NCI-H128 (cell line): ENCODE measurements around the gene RHBG.
A peak's percentile ranks its signal among the peaks of the same experiment; 100 is the strongest.
"Not testable (repeated sequence)": the region's sequence is repeated elsewhere in the genome, so short reads cannot be mapped to it uniquely, and the experiment has no call there.

Experiments
- DNase-seq: peaks from one replicate; lab custom pipeline; 2025; ENCODE audit not compliant: unreplicated experiment; lab: John Stamatoyannopoulos, UW

The RHBG gene

DNA sequence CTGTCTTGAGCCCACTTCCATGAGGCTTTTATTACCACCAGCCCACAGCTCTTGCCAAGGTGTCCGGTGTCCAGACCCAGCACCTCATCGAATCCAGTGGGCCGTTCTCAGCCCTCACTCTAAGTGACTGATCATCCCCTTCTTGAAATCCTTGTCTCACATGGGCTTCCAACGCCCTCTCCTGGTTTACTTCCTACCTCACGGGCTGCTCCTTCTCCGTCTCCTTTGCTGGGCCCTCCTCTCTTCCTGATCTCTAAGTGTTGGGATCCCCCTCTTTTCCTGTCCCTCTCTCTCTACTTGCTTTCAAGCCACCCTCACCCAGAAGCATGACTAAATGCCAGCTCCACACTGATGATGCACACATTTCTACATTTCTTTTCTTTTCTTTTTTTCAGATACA lies 9.0 kb upstream of the RHBG start:
- no peak for DNase-seq

- no peak for DNase-seq
These were observed 8.5 kb upstream of the RHBG start for GRCh38 chr1:156360534-156360933.

DNA sequence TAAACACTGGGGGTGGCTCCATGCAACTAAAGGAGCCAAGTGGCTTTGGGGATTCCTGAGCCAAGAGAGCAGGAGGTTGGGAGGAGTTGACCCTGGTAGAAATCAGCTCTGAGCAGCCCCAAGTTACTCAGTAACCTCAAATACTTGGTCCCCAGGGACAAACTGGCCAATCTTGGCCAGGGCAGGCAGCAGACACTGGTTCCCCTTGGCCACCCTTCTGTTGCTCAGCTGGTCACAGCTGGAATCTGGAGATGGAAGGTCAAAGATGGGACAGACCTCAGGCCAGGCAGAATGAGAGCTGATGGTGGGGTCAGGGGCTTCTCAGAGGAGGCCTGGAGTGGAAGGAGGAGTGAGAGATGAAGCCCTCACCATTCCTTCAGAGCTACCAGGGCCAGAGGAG lies 3.3 kb upstream of the RHBG start:
- DNase-seq: no peak

DNA sequence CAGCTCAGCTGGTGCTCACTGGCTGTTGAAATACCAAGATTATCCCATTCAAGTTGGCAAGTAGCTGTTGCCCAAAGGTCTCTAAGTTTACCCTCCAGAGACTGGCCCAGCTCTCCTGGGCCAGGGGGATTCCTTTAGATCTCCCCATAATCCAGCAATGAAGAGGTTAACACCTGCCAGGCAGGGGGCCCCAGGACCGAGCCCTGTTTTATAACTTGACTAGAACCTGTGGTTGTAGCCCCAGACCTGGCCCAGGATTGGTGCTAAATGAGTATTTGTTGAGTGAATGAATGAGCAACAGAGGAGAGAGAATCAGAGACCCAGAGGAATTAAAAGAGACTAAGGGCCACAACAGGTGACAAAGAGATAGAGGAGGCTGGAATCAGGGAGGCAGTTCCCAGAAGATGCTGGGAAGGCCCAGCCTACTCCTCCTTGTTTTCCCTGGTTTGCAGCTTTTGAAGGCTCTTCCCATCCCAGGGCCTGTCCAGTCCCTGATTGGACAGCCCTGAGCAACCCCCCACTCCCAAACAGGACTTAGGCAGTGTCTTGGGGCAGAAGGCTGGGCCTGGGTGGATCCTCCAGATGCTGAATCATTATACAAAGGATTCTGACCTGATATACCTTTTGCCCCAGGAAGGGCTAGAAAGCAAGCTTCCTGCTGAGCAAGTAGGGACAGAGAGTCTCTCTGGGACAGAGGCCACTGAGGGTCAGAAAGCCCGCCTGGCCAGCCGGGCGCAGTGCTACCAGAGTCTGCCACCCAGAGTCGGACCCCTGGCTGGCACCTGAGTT lies 2.4 kb upstream of the RHBG start:
- no peak for DNase-seq

- DNase-seq: no peak
These were observed 1.4 kb upstream of the RHBG start for GRCh38 chr1:156367383-156368156.

GRCh38 chr1:156368157-156368658 lies 803 bp upstream of the RHBG start:
- DNase-seq: no peak

DNA sequence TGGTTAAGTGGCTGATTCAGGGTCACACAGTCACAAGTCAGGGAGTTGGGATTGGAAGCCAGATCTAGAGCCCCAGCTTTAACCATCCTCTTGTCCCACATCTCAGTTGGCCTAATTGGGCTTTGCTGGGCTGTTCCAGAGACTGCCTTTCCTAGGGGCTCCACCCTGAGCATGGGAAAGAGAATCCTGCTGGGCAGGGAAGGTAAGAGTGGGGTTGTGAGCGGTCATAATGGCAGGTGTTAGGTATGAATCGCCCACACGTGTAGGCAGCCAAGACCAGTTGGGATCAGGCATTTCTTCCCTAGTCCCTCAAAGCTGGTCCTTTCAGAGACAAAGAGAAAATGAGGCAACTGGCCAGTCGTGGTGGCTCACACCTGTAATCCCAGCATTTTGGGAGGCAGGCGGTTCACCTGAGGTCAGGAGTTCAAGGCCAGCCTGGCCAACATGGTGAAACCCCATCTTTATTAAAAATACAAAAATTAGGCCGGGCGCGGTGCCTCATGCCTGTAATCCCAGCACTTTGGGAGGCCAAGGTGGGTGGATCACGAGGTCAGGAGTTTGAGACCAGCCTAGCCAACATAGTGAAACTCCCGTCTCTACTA lies 775 bp downstream of the RHBG start:
- not testable (repeated sequence) for DNase-seq

DNA sequence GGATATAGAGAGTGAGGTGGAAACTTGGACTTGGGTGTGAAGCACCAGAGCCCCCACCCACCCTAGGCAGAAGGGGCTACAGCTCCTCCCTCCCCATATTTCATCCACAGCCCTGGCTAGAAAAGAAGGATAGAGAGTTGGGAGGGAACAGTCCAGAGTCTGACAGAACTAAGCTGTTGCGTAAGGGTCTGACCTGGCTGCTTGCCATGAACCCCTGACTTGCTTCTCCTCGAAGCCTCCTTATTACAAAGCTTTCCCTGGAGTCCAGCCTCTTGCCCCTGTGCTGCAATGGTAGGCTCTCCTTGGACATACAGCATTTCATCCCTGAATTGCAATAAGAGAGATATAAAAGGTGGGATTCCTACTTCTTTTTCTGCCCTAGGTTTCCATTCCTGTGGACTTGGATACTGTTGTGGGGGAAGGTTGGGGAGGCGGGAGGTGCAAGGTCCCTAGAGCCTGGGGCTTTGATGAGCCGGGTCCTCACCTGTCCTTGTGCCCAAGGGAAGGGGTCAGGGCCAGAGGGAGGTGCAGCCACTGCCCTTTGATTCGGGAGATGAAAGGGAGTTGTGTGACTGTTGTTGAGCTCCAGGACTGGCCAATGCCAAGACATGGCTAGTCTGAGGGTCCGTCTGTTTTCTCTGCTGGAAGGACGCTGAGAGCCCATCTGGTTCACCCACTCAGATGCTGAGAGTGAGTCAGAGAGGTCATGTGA lies 2.7 kb downstream of the RHBG start:
- no peak for DNase-seq

DNA sequence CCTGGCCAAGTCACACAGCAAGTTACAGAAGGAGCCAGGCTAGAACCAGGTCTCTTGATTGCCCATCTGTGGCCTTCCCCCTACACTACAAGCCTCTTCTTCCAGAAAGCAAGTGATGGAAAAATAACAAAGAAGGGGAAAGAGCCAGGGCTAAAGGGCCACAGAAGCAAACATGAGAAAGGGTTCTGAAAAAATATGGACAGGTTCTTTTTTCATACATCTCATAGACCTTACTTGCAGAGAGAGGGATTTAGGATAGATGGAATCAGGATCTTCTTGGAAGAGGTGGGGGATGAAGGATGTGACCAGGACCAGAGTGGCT lies 3.2 kb downstream of the RHBG start:
- no peak for DNase-seq

GRCh38 chr1:156372876-156373275 lies 3.9 kb downstream of the RHBG start:
- no peak for DNase-seq

DNA sequence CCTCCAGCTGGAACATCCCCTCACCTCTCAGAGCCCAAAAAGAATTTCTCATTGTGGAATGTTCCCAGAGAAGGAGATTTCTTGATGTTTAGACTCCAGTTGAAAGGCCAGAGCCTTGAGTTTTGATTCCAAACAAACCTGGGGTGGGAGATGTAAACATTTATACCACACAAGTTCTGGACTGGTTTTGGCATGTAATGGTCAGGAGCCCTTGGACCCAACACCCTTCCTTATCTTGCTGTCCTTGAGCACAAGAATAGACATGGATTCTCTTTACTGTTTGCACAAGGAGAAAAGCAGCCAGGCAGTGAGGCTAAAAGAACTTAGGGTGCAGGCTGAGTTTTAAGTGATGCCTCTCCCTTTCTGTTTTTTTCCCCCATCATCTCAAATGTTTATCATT lies 4.5 kb downstream of the RHBG start:
- DNase-seq: no peak

DNA sequence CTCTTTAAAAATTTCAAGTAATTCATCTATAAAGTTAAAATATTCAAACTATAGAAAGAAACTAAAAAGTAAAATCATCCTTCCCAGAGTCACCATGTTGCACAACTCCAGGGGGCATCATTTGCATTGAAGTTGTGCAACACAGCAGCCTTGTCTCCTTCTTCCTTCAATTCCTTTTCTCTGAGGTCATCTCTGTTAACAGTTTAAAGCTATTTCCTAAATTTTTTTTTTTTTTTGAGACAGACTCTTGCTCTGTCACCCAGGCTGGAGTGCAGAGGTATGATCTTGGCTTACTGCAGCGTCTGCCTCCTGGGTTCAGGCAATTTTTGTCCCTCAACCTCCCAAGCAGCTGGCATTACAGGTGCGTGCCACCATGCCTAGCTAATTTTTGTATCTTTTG lies 7.1 kb downstream of the RHBG start:
- DNase-seq: no peak

GRCh38 chr1:156376958-156377919 lies 8.2 kb downstream of the RHBG start:
- DNase-seq: no peak

DNA sequence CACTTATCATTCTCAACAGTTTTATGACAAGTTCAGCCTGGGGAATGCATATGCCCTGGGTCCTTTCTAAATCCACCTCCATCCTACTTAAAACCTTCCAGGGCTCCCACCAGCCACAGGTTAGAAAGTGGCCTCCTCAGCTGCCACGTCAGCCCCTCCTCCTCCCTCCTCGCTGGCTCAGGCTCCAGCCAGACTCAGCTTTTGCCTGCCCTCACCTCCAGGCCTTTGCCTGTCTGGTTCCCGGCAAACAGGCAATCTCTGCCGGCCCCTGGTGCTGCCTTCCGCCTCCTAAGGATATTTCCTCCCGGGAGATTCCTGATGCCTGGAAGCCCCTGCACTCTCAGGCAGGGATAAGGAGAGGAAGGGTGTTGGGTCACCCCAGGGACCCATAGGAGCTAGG lies 9.5 kb downstream of the RHBG start:
- no peak for DNase-seq

DNA sequence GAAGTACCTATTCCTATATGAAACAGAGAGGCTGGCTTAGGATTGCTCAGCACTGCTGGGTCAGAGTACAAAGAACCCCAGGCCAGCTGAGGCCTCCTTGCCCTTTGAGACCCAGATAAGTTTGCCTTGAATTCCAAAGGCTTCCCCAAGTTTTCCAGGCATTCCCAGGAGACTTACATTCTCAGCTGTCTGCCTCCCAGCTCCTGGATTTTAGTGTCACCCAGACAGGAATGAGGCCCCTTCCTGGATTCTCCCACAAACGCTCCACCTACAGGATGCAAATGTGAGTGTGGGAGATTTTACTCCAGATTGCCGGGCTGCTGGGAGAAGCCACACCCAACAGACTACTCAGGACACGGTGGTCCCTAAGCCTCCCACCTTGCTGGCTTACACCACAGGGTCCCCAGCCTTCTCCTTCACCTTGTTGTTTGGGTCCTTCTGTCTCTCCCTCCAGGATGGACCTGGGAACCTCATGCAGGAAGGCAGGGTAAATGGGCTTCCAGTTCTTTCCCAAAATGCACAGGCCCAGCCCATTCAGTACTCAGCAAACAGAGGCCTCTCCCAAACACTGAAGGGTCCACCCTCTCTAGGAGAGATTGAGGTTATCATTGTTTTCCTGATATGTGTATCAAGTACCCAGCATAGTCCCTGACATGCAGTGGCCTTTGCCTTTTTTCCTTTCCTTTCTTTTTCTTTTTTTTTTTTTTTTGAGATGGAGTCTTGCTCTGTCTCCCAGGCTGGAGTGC lies 10.6 kb downstream of the RHBG start:
- no peak for DNase-seq

- DNase-seq: no peak
These were observed 13.6 kb downstream of the RHBG start for GRCh38 chr1:156382561-156382960.

DNA sequence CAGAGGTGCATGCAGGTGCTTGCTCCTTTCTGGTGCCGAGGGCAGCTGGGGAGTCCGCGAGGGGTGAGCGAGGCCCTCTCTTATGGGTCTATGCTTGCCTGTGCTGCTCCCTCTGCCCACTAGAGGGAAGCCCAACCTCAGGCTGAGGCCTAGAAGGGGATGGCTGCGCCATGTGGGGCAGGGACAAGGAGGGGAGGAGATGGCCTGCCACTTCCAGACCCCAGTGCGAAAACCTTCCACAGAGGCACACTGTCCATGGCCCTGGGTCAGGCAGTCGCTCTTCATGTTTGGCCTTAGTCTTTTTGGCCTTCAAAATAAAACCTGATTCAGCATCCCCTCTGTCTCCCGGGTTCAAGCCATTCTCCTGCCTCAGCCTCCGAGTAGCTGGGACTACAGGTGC lies 14.0 kb downstream of the RHBG start:
- peak; percentile 58 for DNase-seq

GRCh38 chr1:156384007-156384406 lies 15.0 kb downstream of the RHBG start:
- no peak for DNase-seq

GRCh38 chr1:156384658-156385057 lies 15.6 kb downstream of the RHBG start:
- no peak for DNase-seq
